ENCODE data around the gene GATAD2B. TPM values are rescaled to one million over a fixed set of nuclear protein-coding genes. Genes with fewer than 3 reads are reported as not detected.
"Not testable (repeated sequence)": the region's sequence is repeated elsewhere in the genome, so short reads cannot be mapped to it uniquely, and the experiment has no call there.

The GATAD2B gene
- total RNA-seq, 1 donor from 2014 or later, result 4.2 TPM

GRCh38 chr1:153929981-153930948 is 7.5 kb upstream of the GATAD2B start:
- no peak for DNase-seq (ENCODE audit: low read depth, low spot score)

GRCh38 chr1:153929426-153929825 is 6.7 kb upstream of the GATAD2B start:
- DNase-seq (ENCODE audit: low read depth, low spot score), result no peak

GRCh38 chr1:153928791-153929341 is 6.1 kb upstream of the GATAD2B start:
- DNase-seq (ENCODE audit: low read depth, low spot score), result peak; percentile 77

- DNase-seq (ENCODE audit: low read depth, low spot score), result no peak
Observed at GRCh38 chr1:153928245-153928644, 5.5 kb upstream of the GATAD2B start.

GRCh38 chr1:153926405-153926804 is 3.6 kb upstream of the GATAD2B start:
- DNase-seq (ENCODE audit: low read depth, low spot score), result no peak

GRCh38 chr1:153922076-153922971 is 448 bp downstream of the GATAD2B start:
- DNase-seq (ENCODE audit: low read depth, low spot score), result no peak

GRCh38 chr1:153921803-153922075 is 1.0 kb downstream of the GATAD2B start:
- no peak for DNase-seq (ENCODE audit: low read depth, low spot score)

GRCh38 chr1:153921080-153921802 is 1.5 kb downstream of the GATAD2B start:
- DNase-seq (ENCODE audit: low read depth, low spot score), result no peak

GRCh38 chr1:153919876-153920852 is 2.6 kb downstream of the GATAD2B start:
- DNase-seq (ENCODE audit: low read depth, low spot score), result no peak

GRCh38 chr1:153916297-153916696 is 6.5 kb downstream of the GATAD2B start:
- no peak for DNase-seq (ENCODE audit: low read depth, low spot score)

- no peak for DNase-seq (ENCODE audit: low read depth, low spot score)
Observed at GRCh38 chr1:153912349-153912748, 10.4 kb downstream of the GATAD2B start.

GRCh38 chr1:153910560-153910959 is 12.2 kb downstream of the GATAD2B start:
- not testable (repeated sequence) for DNase-seq (ENCODE audit: low read depth, low spot score)

- DNase-seq (ENCODE audit: low read depth, low spot score), result no peak
Observed at GRCh38 chr1:153908071-153908470, 14.7 kb downstream of the GATAD2B start.

GRCh38 chr1:153907134-153907533 is 15.6 kb downstream of the GATAD2B start:
- no peak for DNase-seq (ENCODE audit: low read depth, low spot score)

- no peak for DNase-seq (ENCODE audit: low read depth, low spot score)
Observed at GRCh38 chr1:153906396-153906795, 16.4 kb downstream of the GATAD2B start.

- DNase-seq (ENCODE audit: low read depth, low spot score), result not testable (repeated sequence)
Observed at GRCh38 chr1:153905908-153906307, 16.9 kb downstream of the GATAD2B start.

GRCh38 chr1:153903841-153904455 is 18.8 kb downstream of the GATAD2B start:
- no peak for DNase-seq (ENCODE audit: low read depth, low spot score)

GRCh38 chr1:153899509-153899908 is 23.3 kb downstream of the GATAD2B start:
- DNase-seq (ENCODE audit: low read depth, low spot score), result no peak

GRCh38 chr1:153895866-153896265 is 26.9 kb downstream of the GATAD2B start:
- not testable (repeated sequence) for DNase-seq (ENCODE audit: low read depth, low spot score)

GRCh38 chr1:153891042-153891441 is 31.7 kb downstream of the GATAD2B start:
- not testable (repeated sequence) for DNase-seq (ENCODE audit: low read depth, low spot score)
